IPS-18c (cell line): Measurements from ENCODE around the gene OCSTAMP.

ENCODE experiments used
- H3K4me3 ChIP-seq: 2 replicates; pipeline ENCODE4 v1.7.0; 2013; ENCODE audit warnings: low read depth, mild to moderate bottlenecking, low read length, moderate library complexity; ENCODE audit not compliant: insufficient read depth
- H3K9me3 ChIP-seq: one replicate; pipeline ENCODE4 v1.6.1; 2013; ENCODE audit warnings: mild to moderate bottlenecking, low read length, moderate library complexity; ENCODE audit not compliant: control insufficient read depth, insufficient read depth

Gene OCSTAMP

DNA sequence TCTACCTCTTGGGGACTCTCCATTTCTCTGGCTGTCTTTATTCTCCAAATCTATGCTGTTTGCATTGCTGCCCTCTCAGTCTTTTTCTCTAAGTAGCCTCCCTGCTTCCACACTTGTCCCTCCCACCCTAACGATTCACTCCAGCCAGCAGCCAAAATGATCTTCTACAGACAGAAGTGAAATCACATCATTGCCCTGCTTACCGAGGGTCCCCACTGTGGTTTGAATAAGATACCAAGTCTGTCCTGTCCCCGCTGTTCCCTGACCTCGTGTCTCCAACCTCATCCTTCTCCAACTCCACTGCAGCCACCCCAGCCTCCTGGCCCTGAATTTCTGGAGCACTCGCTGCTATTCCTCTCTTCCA, 11.5 kb upstream of the OCSTAMP start:
- Histone ChIP-seq H3K4me3 (no peak overlapping the region; the same call in 1 of the 2 replicates), H3K9me3 (no peaks in the 10 kb centered on the region)

GRCh38 chr20:46559685-46560440, 9.4 kb upstream of the OCSTAMP start:
- Histone ChIP-seq H3K4me3 (no peak overlapping the region), H3K9me3 (no peaks in the 10 kb centered on the region)

GRCh38 chr20:46559001-46559400, 8.5 kb upstream of the OCSTAMP start:
- no peaks in the 10 kb centered on the region for H3K9me3 ChIP-seq

GRCh38 chr20:46558511-46558959, 8.1 kb upstream of the OCSTAMP start:
- no peak overlapping the region for H3K4me3 ChIP-seq

More at GRCh38 chr20:46559001-46559400, 8.5 kb upstream of the OCSTAMP start:
- H3K4me3 ChIP-seq: no peak overlapping the region

DNA sequence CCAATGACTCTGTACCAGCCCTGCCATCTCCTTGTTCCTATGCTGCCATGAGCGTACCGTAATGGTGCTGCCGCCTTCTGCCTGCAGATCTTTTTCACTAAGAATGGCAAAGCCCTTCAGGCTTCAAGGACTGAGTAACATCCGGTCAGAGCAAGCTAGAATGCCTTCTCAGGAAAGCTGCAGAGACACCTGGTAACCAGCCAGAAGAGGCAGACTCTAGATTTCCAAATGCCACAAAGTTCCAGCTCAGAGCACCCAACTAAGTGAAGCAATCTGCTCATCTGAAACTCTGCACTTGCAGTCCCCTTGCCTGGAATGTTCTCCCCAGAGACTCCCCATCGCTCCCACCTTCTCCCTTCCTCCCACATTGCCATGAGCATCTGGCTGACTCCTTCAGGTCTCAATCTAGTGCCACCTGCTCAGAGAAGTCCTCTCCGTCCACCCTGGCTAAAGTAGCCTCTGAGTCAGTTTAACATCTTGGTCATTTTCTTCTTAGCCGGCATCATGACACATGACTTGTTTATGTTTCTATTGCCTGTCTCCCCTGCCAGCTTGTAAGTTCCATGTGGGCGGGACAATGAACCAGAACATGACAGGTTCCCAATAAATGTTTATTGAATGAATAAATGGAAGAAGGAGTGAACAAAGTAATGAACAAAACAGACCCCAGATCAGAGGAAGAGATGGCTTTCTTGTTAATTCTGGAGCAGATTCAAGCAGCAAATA, 6.9 kb upstream of the OCSTAMP start:
- Histone ChIP-seq H3K4me3 (no peak overlapping the region), H3K9me3 (no peaks in the 10 kb centered on the region)

More at GRCh38 chr20:46558511-46558959, 8.1 kb upstream of the OCSTAMP start:
- no peaks in the 10 kb centered on the region for H3K9me3 ChIP-seq

DNA sequence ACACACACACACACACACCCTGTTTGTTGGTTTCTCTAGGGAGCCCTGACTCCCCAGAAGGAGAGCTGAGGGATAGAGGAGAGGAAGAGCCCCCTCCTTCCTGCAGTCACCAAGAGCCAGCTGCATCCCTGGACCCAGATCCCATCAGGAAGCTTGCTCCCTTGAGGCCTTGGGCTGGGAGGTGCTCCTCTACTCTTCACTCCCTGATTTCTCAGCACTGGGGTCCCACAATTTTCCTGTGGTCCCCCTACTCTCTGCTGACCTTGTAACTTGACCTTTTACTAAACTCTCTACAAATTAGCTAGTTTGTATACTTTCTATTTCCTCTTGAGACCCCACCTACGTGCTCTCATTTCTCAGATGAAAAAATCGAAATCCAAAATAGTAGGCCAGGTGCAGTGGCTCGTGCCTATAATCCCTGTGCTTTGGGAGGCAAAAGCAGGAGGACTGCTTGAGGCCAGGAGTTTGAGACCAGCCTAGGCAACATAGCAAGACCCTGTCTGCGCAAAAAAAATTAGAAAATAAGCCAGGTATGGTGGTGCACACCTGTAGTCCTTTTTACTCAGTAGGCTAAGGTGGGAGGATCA, 5.0 kb upstream of the OCSTAMP start:
- no peak overlapping the region for H3K4me3 ChIP-seq

GRCh38 chr20:46554828-46555227, 4.4 kb upstream of the OCSTAMP start:
- Histone ChIP-seq H3K9me3 (no peaks in the 10 kb centered on the region), H3K4me3 (peak overlapping the region; percentile 21; the same call in 1 of the 2 replicates)

More for the DNA sequence above, 5.0 kb upstream of the OCSTAMP start:
- no peaks in the 10 kb centered on the region for H3K9me3 ChIP-seq

- H3K4me3 ChIP-seq: no peak overlapping the region
- no peaks in the 10 kb centered on the region for H3K9me3 ChIP-seq
Measured at GRCh38 chr20:46553926-46554325, 3.5 kb upstream of the OCSTAMP start.

- H3K4me3 ChIP-seq: no peak overlapping the region
Measured at GRCh38 chr20:46552460-46553420, 2.3 kb upstream of the OCSTAMP start.

GRCh38 chr20:46551522-46552381, 1.3 kb upstream of the OCSTAMP start:
- H3K9me3 ChIP-seq: no peaks in the 10 kb centered on the region
- H3K4me3 ChIP-seq: no peak overlapping the region

More at GRCh38 chr20:46552460-46553420, 2.3 kb upstream of the OCSTAMP start:
- H3K9me3 ChIP-seq: no peaks in the 10 kb centered on the region

DNA sequence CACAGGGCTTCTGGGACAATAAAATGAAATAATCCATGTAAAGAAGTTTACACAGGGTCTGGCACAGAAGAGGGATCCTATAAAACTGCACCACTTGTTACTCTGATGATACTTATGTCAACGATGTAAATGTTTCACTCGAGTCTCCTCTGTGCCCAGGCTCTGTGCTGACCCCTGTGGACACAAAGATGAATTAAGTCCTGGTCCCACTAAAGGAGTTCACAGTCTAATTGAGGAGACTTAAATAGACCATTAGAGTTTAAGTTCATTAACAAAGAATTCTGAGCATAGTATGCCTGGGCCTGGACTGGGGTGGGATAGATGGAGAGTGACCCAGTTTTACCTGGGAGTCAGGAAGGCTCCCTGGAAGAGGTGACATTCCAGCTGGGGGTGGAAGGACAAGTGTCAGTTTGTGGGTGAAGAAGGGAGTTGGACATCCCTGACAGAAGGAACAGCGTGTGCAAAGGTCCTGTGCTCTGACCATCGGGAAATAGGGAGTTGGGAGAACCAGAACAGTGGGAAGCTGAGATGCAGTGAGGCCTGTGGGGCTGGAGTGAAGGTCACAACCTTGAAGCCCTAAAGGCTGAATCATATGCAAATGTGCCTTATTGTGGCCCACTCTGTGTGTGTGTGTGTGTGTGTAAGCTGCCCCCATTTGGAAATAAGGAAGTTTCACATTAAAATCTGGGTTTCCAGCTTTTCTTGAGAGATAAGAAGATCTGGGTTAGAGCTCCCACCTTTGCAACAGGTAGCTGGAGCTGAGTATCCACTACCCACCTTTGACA, 1.1 kb downstream of the OCSTAMP start:
- Histone ChIP-seq H3K4me3 (no peak overlapping the region), H3K9me3 (no peaks in the 10 kb centered on the region)

GRCh38 chr20:46548688-46549087, 1.8 kb downstream of the OCSTAMP start:
- Histone ChIP-seq H3K9me3 (no peaks in the 10 kb centered on the region), H3K4me3 (no peak overlapping the region)

- H3K4me3 ChIP-seq: no peak overlapping the region
- no peaks in the 10 kb centered on the region for H3K9me3 ChIP-seq
Measured at GRCh38 chr20:46547995-46548394, 2.5 kb downstream of the OCSTAMP start.

GRCh38 chr20:46546936-46547335, 3.5 kb downstream of the OCSTAMP start:
- Histone ChIP-seq H3K4me3 (no peak overlapping the region), H3K9me3 (no peaks in the 10 kb centered on the region)

- no peak overlapping the region for H3K4me3 ChIP-seq
Measured at GRCh38 chr20:46546298-46546697, 4.2 kb downstream of the OCSTAMP start.

DNA sequence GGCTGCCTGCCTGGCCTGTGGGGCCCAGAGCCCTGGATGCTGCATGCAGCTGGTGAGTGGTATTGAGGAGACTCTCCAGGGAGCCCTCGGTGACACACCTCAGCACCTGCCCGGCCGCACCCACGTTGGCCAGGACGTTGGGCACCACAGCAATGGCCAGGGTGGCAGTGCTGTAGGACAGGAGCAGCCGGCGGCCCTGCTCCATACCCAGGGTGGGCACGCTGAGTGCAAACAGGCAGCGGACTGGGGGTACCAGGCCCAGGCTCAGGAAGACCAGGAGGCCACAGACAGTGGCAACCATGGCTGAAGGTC, 4.7 kb downstream of the OCSTAMP start:
- no peak overlapping the region for H3K4me3 ChIP-seq
- H3K9me3 ChIP-seq: no peaks in the 10 kb centered on the region

More at GRCh38 chr20:46546298-46546697, 4.2 kb downstream of the OCSTAMP start:
- no peaks in the 10 kb centered on the region for H3K9me3 ChIP-seq
